Caco-2 (cell line): Measurements from ENCODE around the gene RNASE1. TPM values are rescaled to one million over a fixed set of nuclear protein-coding genes. Genes with fewer than 3 reads are reported as not detected.
A peak's percentile ranks its signal among the peaks of the same experiment; 100 is the strongest.

ENCODE experiments used
- BruUV-seq: library from RNA; stranded (reverse); fragments of 400-500 nt; replicated peaks from 2 replicates; lab custom pipeline; 2021; lab: Mats Ljungman, UMichigan
- CTCF ChIA-PET: fragments of 300-600 bp; sonication (Branson Sonifier 250); formaldehyde crosslinking; loops from one replicate; lab custom pipeline; 2022; ENCODE audit warnings: antibody characterized with exemption; lab: Charles Lee
- POLR2A ChIA-PET: fragments of 300-600 bp; sonication (Branson Sonifier 250); formaldehyde crosslinking; loops from one replicate; lab custom pipeline; 2022; ENCODE audit warnings: antibody characterized with exemption; lab: Charles Lee
- DNase-seq, 2 experiments: peaks; one replicate each; pipeline versions ENCODE4 v3.0.0 to v3.0.0-alpha.2; 2020 to 2022
- H3K27me3 ChIP-seq: replicated peaks from 2 replicates; pipeline ENCODE4 v1.6.0; 2011; ENCODE audit warnings: low read length; ENCODE audit not compliant: control insufficient read depth, insufficient read depth
- H3K36me3 ChIP-seq: 2 replicates; pipeline ENCODE4 v1.5.1; 2011; ENCODE audit warnings: low read length; ENCODE audit not compliant: control insufficient read depth, insufficient read depth
- H3K4me1 ChIP-seq: fragments of 250-450 bp; sonication (Bioruptor Pico); 2 replicates; pipeline ENCODE4 v1.5.1; 2020; ENCODE audit warnings: mild to moderate bottlenecking
- H3K4me3 ChIP-seq: 2 replicates; pipeline ENCODE4 v1.5.1; 2011; ENCODE audit warnings: low read depth, mild to moderate bottlenecking, control low read depth, low read length
- H3K9me3 ChIP-seq: fragments of 250-450 bp; sonication (Bioruptor Pico); 2 replicates; pipeline ENCODE4 v1.5.1; 2020; ENCODE audit warnings: mild to moderate bottlenecking, moderate library complexity
- H3K27ac Mint-ChIP-seq: one replicate; pipeline ENCODE4 v1.8.0; 2022; ENCODE audit warnings: mixed read lengths; ENCODE audit not compliant: unreplicated experiment
- H3K27me3 Mint-ChIP-seq: one replicate; pipeline ENCODE4 v1.8.0; 2022; ENCODE audit warnings: mixed read lengths; ENCODE audit not compliant: insufficient read depth, unreplicated experiment
- H3K36me3 Mint-ChIP-seq: one replicate; pipeline ENCODE4 v1.8.0; 2022; ENCODE audit warnings: mild to moderate bottlenecking, mixed read lengths; ENCODE audit not compliant: insufficient read depth, unreplicated experiment
- H3K4me1 Mint-ChIP-seq: one replicate; pipeline ENCODE4 v1.8.0; 2022; ENCODE audit warnings: low read depth, mixed read lengths; ENCODE audit not compliant: unreplicated experiment
- H3K4me3 Mint-ChIP-seq: one replicate; pipeline ENCODE4 v1.8.0; 2022; ENCODE audit warnings: mild to moderate bottlenecking, moderate library complexity, mixed read lengths; ENCODE audit not compliant: unreplicated experiment
- H3K9me3 Mint-ChIP-seq: one replicate; pipeline ENCODE4 v1.8.0; 2022; ENCODE audit warnings: mixed read lengths; ENCODE audit not compliant: unreplicated experiment
- CTCF ChIP-seq, 2 experiments: fragments of 200-600 bp in 1 of 2; IDR thresholded peaks; 1 replicate in 1 of 2; 2 replicates in 1 of 2; pipeline versions ENCODE4 v1.5.1 to v1.8.0; 2011 to 2022; ENCODE audit warnings: antibody characterized with exemption in 1 of 2, control low read depth in 1 of 2, inconsistent platforms in 1 of 2, low read depth in 1 of 2, low read length in 1 of 2, mild to moderate bottlenecking in 1 of 2, moderate library complexity in 1 of 2; ENCODE audit not compliant: insufficient read depth in 1 of 2, severe bottlenecking in 1 of 2, unreplicated experiment in 1 of 2
- intact Hi-C: fragments of 100-400 bp; cut with micrococcal nuclease; formaldehyde crosslinking; loops from one replicate; pipeline ENCODE4 v1.10.0; 2022; ENCODE audit not compliant: unreplicated experiment
- total RNA-seq: library from RNA; stranded (reverse); gene quantifications from 2 replicates; pipeline ENCODE4 v1.2.3, GENCODE V29; 2022

Gene RNASE1
- total RNA-seq, 1 experiment from 2014 or later: 1.5 TPM

DNA sequence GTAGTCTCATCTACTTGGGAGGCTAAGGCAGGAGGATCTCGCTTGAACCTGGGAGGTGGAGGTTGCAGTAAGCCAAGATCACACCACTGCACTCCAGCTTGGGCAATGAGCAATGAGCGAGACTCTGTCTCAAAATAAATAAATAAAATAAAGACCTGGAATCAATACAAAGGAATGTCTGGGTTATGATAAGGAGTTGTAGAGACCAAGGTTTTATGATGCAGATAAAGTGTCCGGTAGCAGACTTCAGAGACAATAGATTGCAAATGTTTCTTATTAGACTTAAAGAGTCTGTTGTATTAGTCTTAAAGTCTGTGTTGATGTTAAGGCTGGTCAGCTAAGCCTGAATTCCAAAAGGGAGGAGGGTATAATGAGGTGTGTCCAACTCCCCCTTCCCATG is 35.2 kb upstream of the RNASE1 start:
- CTCF ChIA-PET: no interaction called here
- Mint-ChIP-seq H3K27me3 (no peaks in the 10 kb centered on the region), H3K4me3 (no peak overlapping the region), H3K4me1 (peaks cover 6% of the 10 kb centered on the region), H3K36me3 (peaks cover 5% of the 10 kb centered on the region), H3K27ac (no peak overlapping the region), H3K9me3 (no peaks in the 10 kb centered on the region)
- no peak for DNase-seq
- no peak for TF ChIP-seq CTCF (IDR thresholded peaks at IDR 0.05; ENCODE audit: insufficient read depth in 1 of 2, low read depth in 1 of 2, low read length in 1 of 2, severe bottlenecking in 1 of 2, unreplicated experiment in 1 of 2)
- H3K27me3 ChIP-seq: no peaks in the 10 kb centered on the region
- peaks cover 9% of the 10 kb centered on the region for H3K4me1 ChIP-seq
- H3K36me3 ChIP-seq: no peaks in the 10 kb centered on the region
- intact Hi-C loops: no loop called here
- no TSS peak for BruUV-seq
- no peak overlapping the region for H3K4me3 ChIP-seq
- H3K9me3 ChIP-seq: no peaks in the 10 kb centered on the region
- POLR2A ChIA-PET: no interaction called here

- H3K27me3 ChIP-seq: no peaks in the 10 kb centered on the region
- peak; percentile 48 to 56 for DNase-seq
- BruUV-seq: no TSS peak
Observed at GRCh38 chr14:20836668-20837338, 34.2 kb upstream of the RNASE1 start.

GRCh38 chr14:20834899-20835298 is 32.3 kb upstream of the RNASE1 start:
- Histone ChIP-seq H3K4me3 (no peak overlapping the region), H3K9me3 (no peaks in the 10 kb centered on the region), H3K4me1 (peaks cover 9% of the 10 kb centered on the region), H3K27me3 (no peaks in the 10 kb centered on the region), H3K36me3 (no peaks in the 10 kb centered on the region)
- Mint-ChIP-seq H3K4me3 (no peak overlapping the region), H3K9me3 (no peaks in the 10 kb centered on the region), H3K27me3 (no peaks in the 10 kb centered on the region), H3K27ac (no peak overlapping the region), H3K4me1 (peaks cover 6% of the 10 kb centered on the region), H3K36me3 (peaks cover 5% of the 10 kb centered on the region)
- DNase-seq: no peak
- no peak for TF ChIP-seq CTCF (IDR thresholded peaks at IDR 0.05; ENCODE audit: insufficient read depth in 1 of 2, low read depth in 1 of 2, low read length in 1 of 2, severe bottlenecking in 1 of 2, unreplicated experiment in 1 of 2)
- no TSS peak for BruUV-seq
- POLR2A ChIA-PET: no interaction called here
- intact Hi-C loops: no loop called here
- CTCF ChIA-PET: no interaction called here

More at GRCh38 chr14:20836668-20837338, 34.2 kb upstream of the RNASE1 start:
- Histone ChIP-seq H3K4me3 (no peak overlapping the region), H3K4me1 (peaks cover 9% of the 10 kb centered on the region), H3K36me3 (no peaks in the 10 kb centered on the region), H3K9me3 (no peaks in the 10 kb centered on the region)
- no peak overlapping the region for H3K4me3 Mint-ChIP-seq
- peaks cover 6% of the 10 kb centered on the region for H3K4me1 Mint-ChIP-seq
- H3K9me3 Mint-ChIP-seq: no peaks in the 10 kb centered on the region
- no peaks in the 10 kb centered on the region for H3K27me3 Mint-ChIP-seq
- no peak overlapping the region for H3K27ac Mint-ChIP-seq
- intact Hi-C loops: loop anchor here (1.0 kb wide), 2 partner anchors 12 to 18 kb away; no protein-coding TSS in a partner anchor
- CTCF ChIA-PET: interaction anchor here (0.6 to 2.0 kb wide), 14 partner anchors 9 to 232 kb away, joined by 3 to 16 read pairs (median 3); no protein-coding TSS in a partner anchor
- POLR2A ChIA-PET: no interaction called here
- peak; percentile 38 to 74 for TF ChIP-seq CTCF (IDR thresholded peaks at IDR 0.05; ENCODE audit: insufficient read depth in 1 of 2, low read depth in 1 of 2, low read length in 1 of 2, severe bottlenecking in 1 of 2, unreplicated experiment in 1 of 2)
- peaks cover 5% of the 10 kb centered on the region for H3K36me3 Mint-ChIP-seq
